Endometrial microvascular endothelial cells (primary cell): ENCODE measurements around the gene HHLA2. TPM values are rescaled to one million over a fixed set of nuclear protein-coding genes. Genes with fewer than 3 reads are reported as not detected.

Source experiments
- in situ Hi-C: cut with HindIII; loops from 2 replicates; pipeline ENCODE4 v1.10.0; 2017; ENCODE audit warnings: low sequenced_read_pairs, low pct_unique_long_range_greater_than_20kb; ENCODE audit errors: inconsistent ontology term
- total RNA-seq: library from RNA; depleted of rRNA; stranded (reverse); fragments of >200 nt; gene quantifications from one replicate; pipeline ENCODE4 v1.2.3, GENCODE V29; 2015; ENCODE audit errors: inconsistent ontology term

The HHLA2 gene
- total RNA-seq, 1 donor from 2014 or later, result not detected

GRCh38 chr3:108408883-108409799 lies 112.8 kb downstream of the HHLA2 start:
- in situ Hi-C loops, result no loop called here

- in situ Hi-C loops, result no loop called here
These were observed 113.4 kb downstream of the HHLA2 start for GRCh38 chr3:108409800-108410178.

DNA sequence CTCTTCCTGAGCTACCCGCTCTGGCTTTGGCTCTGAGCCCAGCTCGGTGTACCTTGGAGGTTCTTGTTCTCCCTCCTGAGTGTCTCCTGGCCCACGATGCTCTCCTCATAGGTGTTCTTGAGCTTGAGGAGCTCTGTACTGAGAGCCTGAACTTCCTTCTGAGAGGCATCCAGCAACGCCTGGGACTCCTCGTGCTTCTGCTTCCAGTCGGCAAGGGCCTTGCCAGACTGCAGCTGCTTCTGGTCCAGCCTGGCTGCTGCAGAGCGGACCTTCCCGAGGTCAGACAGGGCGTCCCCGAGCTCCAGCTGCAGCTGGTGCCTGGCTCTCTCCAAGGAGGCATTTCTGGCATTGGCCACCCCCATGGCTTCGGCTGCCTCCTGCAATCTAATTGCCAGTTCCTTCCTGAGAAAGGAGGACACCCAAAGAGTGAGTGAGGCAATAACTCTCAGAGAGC lies 114.2 kb downstream of the HHLA2 start:
- in situ Hi-C loops, result no loop called here

DNA sequence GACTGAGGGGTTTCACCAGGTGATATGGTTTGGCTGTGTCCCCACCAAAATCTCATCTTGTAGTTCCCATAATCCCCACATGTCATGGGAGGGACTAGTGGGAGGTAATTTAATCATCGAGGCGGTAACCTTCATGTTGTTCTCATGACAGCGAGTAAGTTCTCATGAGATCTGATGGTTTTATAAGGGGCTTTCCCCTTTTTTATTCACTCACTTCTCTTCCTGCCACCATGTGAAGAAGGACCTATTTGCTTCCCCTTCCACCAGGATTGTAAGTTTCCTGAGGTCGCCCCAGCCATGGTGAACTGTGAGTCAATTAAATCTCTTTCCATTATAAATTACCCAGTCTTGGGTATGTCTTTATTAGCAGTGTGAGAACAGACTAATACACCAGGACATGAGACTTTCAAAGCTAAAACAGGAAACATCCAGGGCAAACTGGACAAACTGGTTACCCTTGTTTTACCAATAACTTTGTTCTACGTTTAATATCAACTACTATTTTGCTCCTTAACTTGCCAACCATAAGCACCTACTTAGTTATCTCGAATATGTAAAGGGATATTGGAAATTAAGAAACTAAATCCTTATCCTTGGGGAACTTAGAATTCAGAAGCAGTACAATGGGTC lies 115.9 kb downstream of the HHLA2 start:
- in situ Hi-C loops, result no loop called here

DNA sequence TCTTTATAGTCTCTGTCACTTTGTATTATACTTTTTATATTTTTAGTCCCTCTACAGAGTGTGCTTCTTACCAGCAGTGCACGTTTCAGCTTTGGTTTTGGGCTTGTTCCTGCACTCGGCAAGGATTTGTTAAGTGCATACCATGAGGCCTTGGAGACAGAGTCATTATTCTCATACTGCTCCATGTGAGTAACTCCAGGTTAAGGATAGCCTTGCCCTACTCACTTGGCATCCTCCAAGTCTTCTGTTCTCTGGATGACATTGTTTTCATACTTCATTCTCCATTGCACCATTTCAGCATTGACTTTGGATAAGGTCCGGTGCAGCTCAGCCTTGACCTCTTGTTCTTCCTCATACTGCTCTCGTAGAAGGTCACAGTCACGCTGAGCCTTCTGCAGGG lies 117.7 kb downstream of the HHLA2 start:
- in situ Hi-C loops, result no loop called here

- in situ Hi-C loops, result no loop called here
These were observed 119.3 kb downstream of the HHLA2 start for GRCh38 chr3:108415661-108416060.

- in situ Hi-C loops, result no loop called here
These were observed 119.9 kb downstream of the HHLA2 start for GRCh38 chr3:108416111-108416869.

GRCh38 chr3:108420926-108421325 lies 124.6 kb downstream of the HHLA2 start:
- in situ Hi-C loops, result no loop called here

Other genes with a start within 250 kb of the HHLA2 start
- gene CD47, start 205.5 kb upstream of the HHLA2 start, total RNA-seq, result 74.9 TPM
- 19.3 TPM for gene IFT57, start 74.1 kb upstream of the HHLA2 start, total RNA-seq
- 0.46 TPM for gene MYH15, start 214.0 kb downstream of the HHLA2 start, total RNA-seq